HepG2 (cell line): Measurements from ENCODE around the gene S100P. TPM values are rescaled to one million over a fixed set of nuclear protein-coding genes. Genes with fewer than 3 reads are reported as not detected.

Experiments used
- ARNT2 ChIP-seq: sonication (generic); formaldehyde crosslinking; IDR thresholded peaks from 2 replicates; pipeline ENCODE4 v1.8.0; 2022; ENCODE audit warnings: mild to moderate bottlenecking, low read depth, missing genetic modification reagents, moderate library complexity
- ATF7 ChIP-seq, 2 experiments: fragments of 450-650 bp in 1 of 2; sonication (generic) in 1 of 2; formaldehyde crosslinking in 1 of 2; IDR thresholded peaks; 2 replicates each; pipeline versions ENCODE4 v1.4.0 to v1.6.1; 2016 to 2020; ENCODE audit warnings: antibody characterized with exemption in 1 of 2, mild to moderate bottlenecking in 1 of 2, missing genetic modification reagents in 1 of 2
- ELF1 ChIP-seq: sonication (generic); formaldehyde crosslinking; IDR thresholded peaks from 2 replicates; pipeline ENCODE4 v1.4.0; 2020; ENCODE audit warnings: missing genetic modification reagents
- GTF3A ChIP-seq: sonication (generic); formaldehyde crosslinking; conservative IDR thresholded peaks from 2 replicates; pipeline ENCODE4 v1.4.0; 2020; ENCODE audit warnings: mild to moderate bottlenecking, missing genetic modification reagents
- KLF12 ChIP-seq: sonication (generic); formaldehyde crosslinking; IDR thresholded peaks from 2 replicates; pipeline ENCODE4 v1.4.0; 2020; ENCODE audit warnings: missing genetic modification reagents, borderline replicate concordance
- MEIS2 ChIP-seq: sonication (generic); formaldehyde crosslinking; IDR thresholded peaks from 2 replicates; pipeline ENCODE4 v1.9.0; 2021; ENCODE audit warnings: mild to moderate bottlenecking, missing genetic modification reagents
- MTF1 ChIP-seq: sonication (generic); formaldehyde crosslinking; IDR thresholded peaks from 2 replicates; pipeline ENCODE4 v1.5.0; 2020; ENCODE audit warnings: missing genetic modification reagents
- PHF8 ChIP-seq: sonication (generic); formaldehyde crosslinking; IDR thresholded peaks from 2 replicates; pipeline ENCODE4 v1.5.0; 2020; ENCODE audit warnings: missing genetic modification reagents
- RXRA ChIP-seq: sonication (generic); formaldehyde crosslinking; IDR thresholded peaks from 2 replicates; pipeline ENCODE4 v1.5.1; 2020; ENCODE audit warnings: missing genetic modification reagents
- RXRB ChIP-seq: IDR thresholded peaks from 2 replicates; pipeline ENCODE4 v1.6.1; 2016; ENCODE audit warnings: borderline replicate concordance, missing genetic modification reagents, missing compliant biosample characterization
- SALL1 ChIP-seq: sonication (generic); formaldehyde crosslinking; IDR thresholded peaks from 2 replicates; pipeline ENCODE4 v1.8.0; 2022; ENCODE audit warnings: mild to moderate bottlenecking, missing genetic modification reagents
- TBX2 ChIP-seq: sonication (generic); formaldehyde crosslinking; IDR thresholded peaks from 2 replicates; pipeline ENCODE4 v1.5.0; 2020; ENCODE audit warnings: missing genetic modification reagents, mild to moderate bottlenecking, borderline replicate concordance
- ZNF343 ChIP-seq: sonication (generic); formaldehyde crosslinking; IDR thresholded peaks from 2 replicates; pipeline ENCODE4 v1.4.0; 2020; ENCODE audit warnings: mild to moderate bottlenecking, missing genetic modification reagents
- ZNF432 ChIP-seq: sonication (generic); formaldehyde crosslinking; IDR thresholded peaks from 2 replicates; pipeline ENCODE4 v1.5.0; 2020; ENCODE audit warnings: missing genetic modification reagents, mild to moderate bottlenecking, borderline replicate concordance
- ZNF501 ChIP-seq: sonication (generic); formaldehyde crosslinking; IDR thresholded peaks from 2 replicates; pipeline ENCODE4 v1.5.1; 2020; ENCODE audit warnings: mild to moderate bottlenecking, moderate library complexity, missing genetic modification reagents
- polyA plus RNA-seq, 8 experiments: library from polyadenylated mRNA; depleted of rRNA in 3 of 8; stranded (reverse) in 7 of 8; unstranded in 1 of 8; fragments of >200 nt; fragmentation: Illumina TruSeq in 4 of 8; extraction: Trizol in 4 of 8; gene quantifications; 2 replicates each; pipeline versions ENCODE4 v1.2.1 to v1.2.3, GENCODE V29; 2011 to 2016; ENCODE audit warnings: low read depth in 4 of 8, missing spikeins in 1 of 8, mixed read lengths in 1 of 8; ENCODE audit not compliant: insufficient read depth in 1 of 8
- total RNA-seq, 5 experiments: library from RNA; depleted of rRNA; stranded (reverse); fragments of >200 nt; fragmentation: Illumina TruSeq; extraction: Trizol; gene quantifications; 2 replicates each; pipeline ENCODE4 v1.2.3, GENCODE V29; 2016; ENCODE audit warnings: low read depth in 1 of 5
- TF ChIP-seq, protein P1 (sequence below): sonication (generic); formaldehyde crosslinking; IDR thresholded peaks from 2 replicates; pipeline ENCODE4 v1.8.0; 2022; ENCODE audit warnings: missing genetic modification reagents, mild to moderate bottlenecking, moderate library complexity, borderline replicate concordance
- TF ChIP-seq, protein P2 (sequence below): sonication (generic); formaldehyde crosslinking; IDR thresholded peaks from 2 replicates; pipeline ENCODE4 v1.4.0; 2020; ENCODE audit warnings: missing genetic modification reagents, borderline replicate concordance
- TF ChIP-seq, protein P3 (sequence below): sonication (generic); formaldehyde crosslinking; IDR thresholded peaks from 2 replicates; pipeline ENCODE4 v1.4.0; 2020; ENCODE audit warnings: missing genetic modification reagents
- TF ChIP-seq, protein P4 (sequence below): IDR thresholded peaks from 2 replicates; pipeline ENCODE4 v1.6.1; 2016; ENCODE audit warnings: mild to moderate bottlenecking, missing biosample characterization, missing genetic modification reagents
- TF ChIP-seq, protein P5 (sequence below): sonication (generic); formaldehyde crosslinking; IDR thresholded peaks from 2 replicates; pipeline ENCODE4 v1.4.0; 2020; ENCODE audit warnings: mild to moderate bottlenecking, missing genetic modification reagents

The S100P gene
- total and polyA plus RNA-seq, 2 of the 13 experiments (the other 11 are each of a cell fraction or from before 2014, with no cell fraction given) = 278 to 1,649 TPM

DNA sequence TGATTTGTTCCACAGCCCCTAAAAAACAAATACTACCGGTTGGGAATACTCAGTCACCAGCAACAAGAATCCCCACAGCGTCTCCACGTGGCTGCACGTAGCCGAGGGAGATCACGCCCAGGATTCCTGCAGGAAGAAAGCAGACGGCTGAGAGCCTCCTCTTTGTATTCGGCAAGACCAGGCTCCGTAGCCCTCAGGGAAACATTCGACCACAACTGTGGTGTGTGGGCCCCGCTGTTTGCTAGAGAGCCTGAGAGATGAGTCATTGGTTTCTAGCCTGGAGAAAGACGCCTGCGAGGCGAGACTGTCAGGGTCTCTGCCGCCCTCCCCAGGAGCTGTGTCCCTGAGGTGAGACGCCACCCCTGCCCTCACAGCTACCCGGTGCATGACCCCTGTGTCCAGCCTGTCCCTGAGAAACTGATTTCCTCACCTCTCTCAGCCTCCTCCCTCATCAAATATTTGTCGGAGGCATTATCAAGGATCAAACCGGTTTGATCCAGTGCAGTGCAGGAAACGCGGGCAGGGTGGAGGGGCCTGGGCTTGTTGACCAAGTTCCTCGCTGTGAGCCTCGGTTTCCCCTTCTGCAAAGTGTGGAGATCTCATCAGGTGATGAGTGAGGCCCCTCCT is 4.7 kb upstream of the S100P start (continued):
- TF ChIP-seq ARNT2 (CRISPR knock-in tag) (0 out of 2 replicates have a peak, but pooled peaks have one; percentile 8), ZNF343 (0 out of 2 replicates have a peak, but pooled peaks have one; percentile 35), ELF1 (no peak), RXRA (peak; percentile 69; the same call in 1 of the 2 replicates), KLF12 (CRISPR knock-in tag) (no peak; the same call in 1 of the 2 replicates), PHF8 (CRISPR knock-in tag) (peak; percentile 35; the same call in 1 of the 2 replicates), MTF1 (no peak), ATF7 (IDR thresholded peaks at IDR 0.05) (no peak), ATF7 (CRISPR knock-in tag; IDR thresholded peaks at IDR 0.05) (0 out of 2 replicates have a peak, but pooled peaks have one; percentile 23), SALL1 (peak; percentile 47; the same call in 1 of the 2 replicates), TBX2 (CRISPR knock-in tag) (peak; percentile 57; the same call in 1 of the 2 replicates), RXRB (peak; percentile 48), GTF3A (CRISPR knock-in tag) (no peak), ZNF501 (peak; percentile 19; the same call in 1 of the 2 replicates), ZNF432 (CRISPR knock-in tag) (no peak), MEIS2 (CRISPR knock-in tag) (0 out of 2 replicates have a peak, but pooled peaks have one; percentile 54)
- TF ChIP-seq, protein P1, sequence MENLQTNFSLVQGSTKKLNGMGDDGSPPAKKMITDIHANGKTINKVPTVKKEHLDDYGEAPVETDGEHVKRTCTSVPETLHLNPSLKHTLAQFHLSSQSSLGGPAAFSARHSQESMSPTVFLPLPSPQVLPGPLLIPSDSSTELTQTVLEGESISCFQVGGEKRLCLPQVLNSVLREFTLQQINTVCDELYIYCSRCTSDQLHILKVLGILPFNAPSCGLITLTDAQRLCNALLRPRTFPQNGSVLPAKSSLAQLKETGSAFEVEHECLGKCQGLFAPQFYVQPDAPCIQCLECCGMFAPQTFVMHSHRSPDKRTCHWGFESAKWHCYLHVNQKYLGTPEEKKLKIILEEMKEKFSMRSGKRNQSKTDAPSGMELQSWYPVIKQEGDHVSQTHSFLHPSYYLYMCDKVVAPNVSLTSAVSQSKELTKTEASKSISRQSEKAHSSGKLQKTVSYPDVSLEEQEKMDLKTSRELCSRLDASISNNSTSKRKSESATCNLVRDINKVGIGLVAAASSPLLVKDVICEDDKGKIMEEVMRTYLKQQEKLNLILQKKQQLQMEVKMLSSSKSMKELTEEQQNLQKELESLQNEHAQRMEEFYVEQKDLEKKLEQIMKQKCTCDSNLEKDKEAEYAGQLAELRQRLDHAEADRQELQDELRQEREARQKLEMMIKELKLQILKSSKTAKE = no peak
- TF ChIP-seq, protein P2, sequence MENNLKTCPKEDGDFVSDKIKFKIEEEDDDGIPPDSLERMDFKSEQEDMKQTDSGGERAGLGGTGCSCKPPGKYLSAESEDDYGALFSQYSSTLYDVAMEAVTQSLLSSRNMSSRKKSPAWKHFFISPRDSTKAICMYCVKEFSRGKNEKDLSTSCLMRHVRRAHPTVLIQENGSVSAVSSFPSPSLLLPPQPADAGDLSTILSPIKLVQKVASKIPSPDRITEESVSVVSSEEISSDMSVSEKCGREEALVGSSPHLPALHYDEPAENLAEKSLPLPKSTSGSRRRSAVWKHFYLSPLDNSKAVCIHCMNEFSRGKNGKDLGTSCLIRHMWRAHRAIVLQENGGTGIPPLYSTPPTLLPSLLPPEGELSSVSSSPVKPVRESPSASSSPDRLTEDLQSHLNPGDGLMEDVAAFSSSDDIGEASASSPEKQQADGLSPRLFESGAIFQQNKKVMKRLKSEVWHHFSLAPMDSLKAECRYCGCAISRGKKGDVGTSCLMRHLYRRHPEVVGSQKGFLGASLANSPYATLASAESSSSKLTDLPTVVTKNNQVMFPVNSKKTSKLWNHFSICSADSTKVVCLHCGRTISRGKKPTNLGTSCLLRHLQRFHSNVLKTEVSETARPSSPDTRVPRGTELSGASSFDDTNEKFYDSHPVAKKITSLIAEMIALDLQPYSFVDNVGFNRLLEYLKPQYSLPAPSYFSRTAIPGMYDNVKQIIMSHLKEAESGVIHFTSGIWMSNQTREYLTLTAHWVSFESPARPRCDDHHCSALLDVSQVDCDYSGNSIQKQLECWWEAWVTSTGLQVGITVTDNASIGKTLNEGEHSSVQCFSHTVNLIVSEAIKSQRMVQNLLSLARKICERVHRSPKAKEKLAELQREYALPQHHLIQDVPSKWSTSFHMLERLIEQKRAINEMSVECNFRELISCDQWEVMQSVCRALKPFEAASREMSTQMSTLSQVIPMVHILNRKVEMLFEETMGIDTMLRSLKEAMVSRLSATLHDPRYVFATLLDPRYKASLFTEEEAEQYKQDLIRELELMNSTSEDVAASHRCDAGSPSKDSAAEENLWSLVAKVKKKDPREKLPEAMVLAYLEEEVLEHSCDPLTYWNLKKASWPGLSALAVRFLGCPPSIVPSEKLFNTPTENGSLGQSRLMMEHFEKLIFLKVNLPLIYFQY (CRISPR knock-in tag) = no peak; the same call in 1 of the 2 replicates
- TF ChIP-seq, protein P3, sequence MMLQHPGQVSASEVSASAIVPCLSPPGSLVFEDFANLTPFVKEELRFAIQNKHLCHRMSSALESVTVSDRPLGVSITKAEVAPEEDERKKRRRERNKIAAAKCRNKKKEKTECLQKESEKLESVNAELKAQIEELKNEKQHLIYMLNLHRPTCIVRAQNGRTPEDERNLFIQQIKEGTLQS (CRISPR knock-in tag) = peak; percentile 75
- TF ChIP-seq, protein P4, sequence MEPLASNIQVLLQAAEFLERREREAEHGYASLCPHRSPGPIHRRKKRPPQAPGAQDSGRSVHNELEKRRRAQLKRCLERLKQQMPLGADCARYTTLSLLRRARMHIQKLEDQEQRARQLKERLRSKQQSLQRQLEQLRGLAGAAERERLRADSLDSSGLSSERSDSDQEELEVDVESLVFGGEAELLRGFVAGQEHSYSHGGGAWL (CRISPR knock-in tag) = peak; percentile 23; the same call in 1 of the 2 replicates
- TF ChIP-seq, protein P5, sequence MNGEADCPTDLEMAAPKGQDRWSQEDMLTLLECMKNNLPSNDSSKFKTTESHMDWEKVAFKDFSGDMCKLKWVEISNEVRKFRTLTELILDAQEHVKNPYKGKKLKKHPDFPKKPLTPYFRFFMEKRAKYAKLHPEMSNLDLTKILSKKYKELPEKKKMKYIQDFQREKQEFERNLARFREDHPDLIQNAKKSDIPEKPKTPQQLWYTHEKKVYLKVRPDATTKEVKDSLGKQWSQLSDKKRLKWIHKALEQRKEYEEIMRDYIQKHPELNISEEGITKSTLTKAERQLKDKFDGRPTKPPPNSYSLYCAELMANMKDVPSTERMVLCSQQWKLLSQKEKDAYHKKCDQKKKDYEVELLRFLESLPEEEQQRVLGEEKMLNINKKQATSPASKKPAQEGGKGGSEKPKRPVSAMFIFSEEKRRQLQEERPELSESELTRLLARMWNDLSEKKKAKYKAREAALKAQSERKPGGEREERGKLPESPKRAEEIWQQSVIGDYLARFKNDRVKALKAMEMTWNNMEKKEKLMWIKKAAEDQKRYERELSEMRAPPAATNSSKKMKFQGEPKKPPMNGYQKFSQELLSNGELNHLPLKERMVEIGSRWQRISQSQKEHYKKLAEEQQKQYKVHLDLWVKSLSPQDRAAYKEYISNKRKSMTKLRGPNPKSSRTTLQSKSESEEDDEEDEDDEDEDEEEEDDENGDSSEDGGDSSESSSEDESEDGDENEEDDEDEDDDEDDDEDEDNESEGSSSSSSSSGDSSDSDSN (CRISPR knock-in tag) = peak; percentile 62
